Activated CD4-positive, alpha-beta T cell treated with anti-CD3 and anti-CD28 coated beads for 36 hours (primary cell): Measurements from ENCODE around the gene SACS. TPM values are rescaled to one million over a fixed set of nuclear protein-coding genes. Genes with fewer than 3 reads are reported as not detected.
"Not testable (repeated sequence)": the region's sequence is repeated elsewhere in the genome, so short reads cannot be mapped to it uniquely, and the experiment has no call there.

Source experiments
- ATAC-seq: fragments of 200-7000 bp; cut with Tn5 transposase; one replicate; pipeline ENCODE4 v1.10.0; 2021; ENCODE audit warnings: mild to moderate bottlenecking, moderate library complexity
- CTCF ChIA-PET: fragments of 350-600 bp; sonication (Branson Sonifier 250); formaldehyde crosslinking; loops from one replicate; lab custom pipeline; 2021; ENCODE audit warnings: antibody characterized with exemption; lab: Charles Lee
- POLR2A ChIA-PET: fragments of 350-600 bp; sonication (Branson Sonifier 250); formaldehyde crosslinking; loops from one replicate; lab custom pipeline; 2021; ENCODE audit warnings: antibody characterized with exemption, inconsistent platforms; lab: Charles Lee
- DNase-seq: peaks from one replicate; pipeline ENCODE4 v3.0.0-alpha.2; 2020
- H3K27ac Mint-ChIP-seq: one replicate; pipeline ENCODE4 v1.8.0; 2021; ENCODE audit warnings: mixed read lengths
- H3K27me3 Mint-ChIP-seq: one replicate; pipeline ENCODE4 v1.8.0; 2021; ENCODE audit warnings: mixed read lengths
- H3K36me3 Mint-ChIP-seq: one replicate; pipeline ENCODE4 v1.8.0; 2021; ENCODE audit warnings: low read depth, mixed read lengths
- H3K4me1 Mint-ChIP-seq: one replicate; pipeline ENCODE4 v1.8.0; 2021; ENCODE audit warnings: mixed read lengths
- H3K4me3 Mint-ChIP-seq: one replicate; pipeline ENCODE4 v1.8.0; 2021; ENCODE audit warnings: mild to moderate bottlenecking, moderate library complexity, mixed read lengths
- H3K9me3 Mint-ChIP-seq: one replicate; pipeline ENCODE4 v1.8.0; 2021; ENCODE audit warnings: low read depth, mixed read lengths
- intact Hi-C, 2 experiments: fragments of 100-400 bp; cut with DNase I in 1 of 2; cut with micrococcal nuclease in 1 of 2; formaldehyde crosslinking; loops; one replicate each; pipeline versions ENCODE4 v1.14.2 to v1.15.1; 2022 to 2024; cut with DNase I, micrococcal nuclease
- total RNA-seq, 2 experiments: library from RNA; stranded (reverse); gene quantifications; one replicate each; pipeline ENCODE4 v1.2.3, GENCODE V29; 2021

The SACS gene
- total RNA-seq, 2 experiments from 2014 or later: 33.5 to 37.1 TPM

- H3K36me3 Mint-ChIP-seq, H3K27me3 Mint-ChIP-seq, DNase-seq, POLR2A ChIA-PET, H3K27ac Mint-ChIP-seq, H3K4me3 Mint-ChIP-seq, H3K4me1 Mint-ChIP-seq, intact Hi-C loops, ATAC-seq, H3K9me3 Mint-ChIP-seq: not testable (repeated sequence)
- CTCF ChIA-PET: interaction anchor here (1.0 kb wide), 1 partner anchor 24 kb away, joined by 3 read pairs; no protein-coding TSS in a partner anchor
Observed at GRCh38 chr13:23401156-23401555, 32.3 kb downstream of the SACS start.

GRCh38 chr13:23399347-23399746 is 34.2 kb downstream of the SACS start:
- DNase-seq: no peak

GRCh38 chr13:23394821-23395220 is 38.7 kb downstream of the SACS start:
- Mint-ChIP-seq H3K27me3 (peaks cover 2% of the 10 kb centered on the region), H3K27ac (no peak overlapping the region), H3K9me3 (peaks cover 3% of the 10 kb centered on the region), H3K4me3 (no peak overlapping the region), H3K4me1 (no peaks in the 10 kb centered on the region), H3K36me3 (no peaks in the 10 kb centered on the region)
- ChIA-PET POLR2A (no interaction called here), CTCF (interaction anchor here (0.9 kb wide), 1 partner anchor 14 kb away, joined by 3 read pairs; no protein-coding TSS in a partner anchor)
- ATAC-seq (no peak), DNase-seq (no peak)
- intact Hi-C loops: no loop called here

More at GRCh38 chr13:23399347-23399746, 34.2 kb downstream of the SACS start:
- intact Hi-C loops: no loop called here
- Mint-ChIP-seq H3K27me3 (peaks cover 6% of the 10 kb centered on the region), H3K36me3 (no peaks in the 10 kb centered on the region), H3K9me3 (peaks cover 3% of the 10 kb centered on the region), H3K4me3 (no peak overlapping the region), H3K27ac (no peak overlapping the region), H3K4me1 (no peaks in the 10 kb centered on the region)
- ChIA-PET CTCF (interaction anchor here (1.7 kb wide), 1 partner anchor 8 kb away, joined by 7 read pairs; no protein-coding TSS in a partner anchor), POLR2A (interaction anchor here (0.5 kb wide), 1 partner anchor 557 kb away, joined by 3 read pairs; no protein-coding TSS in a partner anchor)
- ATAC-seq: no peak

GRCh38 chr13:23392925-23393645 is 40.4 kb downstream of the SACS start:
- POLR2A ChIA-PET: no interaction called here
- DNase-seq (no peak), ATAC-seq (no peak)
- Mint-ChIP-seq H3K4me1 (no peaks in the 10 kb centered on the region), H3K4me3 (no peak overlapping the region), H3K9me3 (no peaks in the 10 kb centered on the region), H3K36me3 (no peaks in the 10 kb centered on the region), H3K27ac (no peak overlapping the region), H3K27me3 (peaks cover 2% of the 10 kb centered on the region)
- CTCF ChIA-PET: no interaction called here
- intact Hi-C loops: no loop called here

GRCh38 chr13:23392313-23392712 is 41.2 kb downstream of the SACS start:
- CTCF ChIA-PET: no interaction called here
- intact Hi-C loops: no loop called here
- H3K27ac Mint-ChIP-seq: no peak overlapping the region

GRCh38 chr13:23391752-23392151 is 41.8 kb downstream of the SACS start:
- Mint-ChIP-seq H3K27me3 (peaks cover 2% of the 10 kb centered on the region), H3K4me1 (peaks cover under 1% of the 10 kb centered on the region), H3K4me3 (no peak overlapping the region), H3K36me3 (no peaks in the 10 kb centered on the region), H3K27ac (no peak overlapping the region), H3K9me3 (no peaks in the 10 kb centered on the region)
- ChIA-PET POLR2A (no interaction called here), CTCF (no interaction called here)
- intact Hi-C loops: no loop called here
- no peak for DNase-seq
- ATAC-seq: no peak

More at GRCh38 chr13:23392313-23392712, 41.2 kb downstream of the SACS start:
- peak; percentile 58 for ATAC-seq
- peaks cover 2% of the 10 kb centered on the region for H3K27me3 Mint-ChIP-seq
- H3K9me3 Mint-ChIP-seq: no peaks in the 10 kb centered on the region
- no peak for DNase-seq
- H3K4me1 Mint-ChIP-seq: no peaks in the 10 kb centered on the region
- no peak overlapping the region for H3K4me3 Mint-ChIP-seq
- POLR2A ChIA-PET: no interaction called here
- no peaks in the 10 kb centered on the region for H3K36me3 Mint-ChIP-seq

GRCh38 chr13:23386533-23386932 is 47.0 kb downstream of the SACS start:
- no peaks in the 10 kb centered on the region for H3K9me3 Mint-ChIP-seq
- intact Hi-C loops: loop anchor here (1.0 to 10.0 kb wide), 2 partner anchors 8 to 708 kb away; no protein-coding TSS in a partner anchor
- DNase-seq (peak; percentile 18), ATAC-seq (peak; percentile 71)
- H3K36me3 Mint-ChIP-seq: no peaks in the 10 kb centered on the region
- peak overlapping the region; percentile 28 for H3K27ac Mint-ChIP-seq
- peaks cover under 1% of the 10 kb centered on the region for H3K27me3 Mint-ChIP-seq
- ChIA-PET POLR2A (interaction anchor here (0.7 to 1.0 kb wide), 2 partner anchors 17 to 24 kb away, joined by 3 read pairs; no protein-coding TSS in a partner anchor), CTCF (interaction anchor here (1.0 to 1.2 kb wide), 2 partner anchors 11 to 12 kb away, joined by 3 to 5 read pairs; no protein-coding TSS in a partner anchor)
- H3K4me1 Mint-ChIP-seq: peaks cover 35% of the 10 kb centered on the region
- H3K4me3 Mint-ChIP-seq: no peak overlapping the region

- ChIA-PET CTCF (interaction anchor here (1.0 to 1.2 kb wide), 2 partner anchors 10 to 12 kb away, joined by 3 to 5 read pairs; no protein-coding TSS in a partner anchor), POLR2A (interaction anchor here (0.7 to 1.0 kb wide), 2 partner anchors 17 to 24 kb away, joined by 3 read pairs; no protein-coding TSS in a partner anchor)
- Mint-ChIP-seq H3K4me3 (no peak overlapping the region), H3K9me3 (no peaks in the 10 kb centered on the region), H3K36me3 (no peaks in the 10 kb centered on the region), H3K27ac (no peak overlapping the region), H3K27me3 (no peaks in the 10 kb centered on the region), H3K4me1 (peaks cover 35% of the 10 kb centered on the region)
- DNase-seq (no peak), ATAC-seq (no peak)
- intact Hi-C loops: loop anchor here (1.0 to 10.0 kb wide), 2 partner anchors 8 to 709 kb away; no protein-coding TSS in a partner anchor
Observed at GRCh38 chr13:23385931-23386330, 47.6 kb downstream of the SACS start.

- no peak overlapping the region for H3K4me3 Mint-ChIP-seq
- peak; percentile 47 for DNase-seq
Observed at GRCh38 chr13:23384111-23384510, 49.4 kb downstream of the SACS start.

GRCh38 chr13:23383151-23383550 is 50.4 kb downstream of the SACS start:
- ChIA-PET POLR2A (no interaction called here), CTCF (no interaction called here)
- Mint-ChIP-seq H3K27ac (no peak overlapping the region), H3K4me3 (no peak overlapping the region), H3K36me3 (no peaks in the 10 kb centered on the region), H3K9me3 (no peaks in the 10 kb centered on the region), H3K27me3 (no peaks in the 10 kb centered on the region), H3K4me1 (peaks cover 56% of the 10 kb centered on the region)
- ATAC-seq (no peak), DNase-seq (no peak)
- intact Hi-C loops: loop anchor here in 1 of 2 experiments (10.0 kb wide), 1 partner anchor 712 kb away; no protein-coding TSS in a partner anchor

More at GRCh38 chr13:23384111-23384510, 49.4 kb downstream of the SACS start:
- POLR2A ChIA-PET: no interaction called here
- H3K36me3 Mint-ChIP-seq: no peaks in the 10 kb centered on the region
- H3K4me1 Mint-ChIP-seq: peaks cover 47% of the 10 kb centered on the region
- CTCF ChIA-PET: no interaction called here
- H3K9me3 Mint-ChIP-seq: no peaks in the 10 kb centered on the region
- no peak overlapping the region for H3K27ac Mint-ChIP-seq
- intact Hi-C loops: loop anchor here in 1 of 2 experiments (10.0 kb wide), 1 partner anchor 711 kb away; no protein-coding TSS in a partner anchor
- no peaks in the 10 kb centered on the region for H3K27me3 Mint-ChIP-seq
- peak; percentile 92 for ATAC-seq

GRCh38 chr13:23381866-23382265 is 51.6 kb downstream of the SACS start:
- ChIA-PET POLR2A (no interaction called here), CTCF (no interaction called here)
- Mint-ChIP-seq H3K27ac (no peak overlapping the region), H3K4me3 (no peak overlapping the region), H3K4me1 (peaks cover 68% of the 10 kb centered on the region), H3K27me3 (no peaks in the 10 kb centered on the region), H3K9me3 (no peaks in the 10 kb centered on the region), H3K36me3 (no peaks in the 10 kb centered on the region)
- intact Hi-C loops: loop anchor here in 1 of 2 experiments (10.0 kb wide), 1 partner anchor 713 kb away; no protein-coding TSS in a partner anchor
- no peak for DNase-seq
- ATAC-seq: no peak
